DOHH2 (cell line): ENCODE measurements around the gene MIS12.

Experiments used
- H3F3A ChIP-seq: fragments of 200-600 bp; sonication (generic), shearing (Covaris generic); 2 replicates; pipeline ENCODE4 v1.6.0; 2016; ENCODE audit warnings: antibody characterized with exemption, mild to moderate bottlenecking; ENCODE audit not compliant: control insufficient read depth, insufficient read depth
- H3K27ac ChIP-seq: fragments of 200-600 bp; sonication (generic); 2 replicates; pipeline ENCODE4 v1.5.1; 2014; ENCODE audit warnings: low read depth, mild to moderate bottlenecking, low read length, moderate library complexity
- H3K27me3 ChIP-seq: fragments of 200-600 bp; sonication (generic); 2 replicates; pipeline ENCODE4 v1.6.1; 2014; ENCODE audit warnings: mild to moderate bottlenecking, low read length, mixed read lengths; ENCODE audit not compliant: control insufficient read depth
- H3K36me3 ChIP-seq: fragments of 200-600 bp; sonication (generic); 2 replicates; pipeline ENCODE4 v1.6.1; 2014; ENCODE audit warnings: mild to moderate bottlenecking, low read length, moderate library complexity, mixed read lengths; ENCODE audit not compliant: control insufficient read depth
- H3K4me1 ChIP-seq: fragments of 200-600 bp; sonication (generic); 2 replicates; pipeline ENCODE4 v1.6.1; 2014; ENCODE audit warnings: mild to moderate bottlenecking, low read length, mixed read lengths; ENCODE audit not compliant: control insufficient read depth
- H3K4me2 ChIP-seq: fragments of 200-600 bp; sonication (generic); 2 replicates; pipeline ENCODE4 v1.6.0; 2014; ENCODE audit warnings: mild to moderate bottlenecking, low read length, moderate library complexity
- H3K4me3 ChIP-seq: fragments of 200-600 bp; sonication (generic); 2 replicates; pipeline ENCODE4 v1.5.1; 2014; ENCODE audit warnings: mild to moderate bottlenecking, low read length, mixed read lengths
- H3K79me2 ChIP-seq: fragments of 200-600 bp; sonication (generic); 2 replicates; pipeline ENCODE4 v1.6.1; 2014; ENCODE audit warnings: mild to moderate bottlenecking, low read length, mixed read lengths; ENCODE audit not compliant: control insufficient read depth
- H3K9me2 ChIP-seq: fragments of 200-600 bp; sonication (generic); replicated peaks from 2 replicates; pipeline ENCODE4 v1.6.1; 2014; ENCODE audit warnings: mild to moderate bottlenecking, low read length, mixed read lengths; ENCODE audit not compliant: control insufficient read depth
- H3K9me3 ChIP-seq: fragments of 200-600 bp; sonication (generic); 2 replicates; pipeline ENCODE4 v1.6.1; 2014; ENCODE audit warnings: antibody characterized with exemption, low read length, mixed read lengths; ENCODE audit not compliant: control insufficient read depth, insufficient read depth
- H4K20me1 ChIP-seq: fragments of 200-600 bp; sonication (generic); 2 replicates; pipeline ENCODE4 v1.6.0; 2014; ENCODE audit warnings: low read depth, mild to moderate bottlenecking, antibody characterized with exemption, low read length, moderate library complexity; ENCODE audit not compliant: control insufficient read depth, insufficient read depth
- EZH2phosphoT487 ChIP-seq: fragments of 200-600 bp; sonication (generic); IDR thresholded peaks from 2 replicates; pipeline ENCODE4 v1.6.1; 2017; ENCODE audit warnings: borderline replicate concordance, mild to moderate bottlenecking, antibody characterized with exemption, low read length, moderate library complexity, mixed read lengths
- TF ChIP-seq, protein P1 (sequence below): fragments of 200-600 bp; sonication (generic); IDR thresholded peaks from one replicate; pipeline ENCODE4 v1.5.1; 2014; ENCODE audit warnings: antibody characterized with exemption, mild to moderate bottlenecking, low read depth, low read length; ENCODE audit not compliant: poor library complexity, severe bottlenecking

MIS12 gene

DNA sequence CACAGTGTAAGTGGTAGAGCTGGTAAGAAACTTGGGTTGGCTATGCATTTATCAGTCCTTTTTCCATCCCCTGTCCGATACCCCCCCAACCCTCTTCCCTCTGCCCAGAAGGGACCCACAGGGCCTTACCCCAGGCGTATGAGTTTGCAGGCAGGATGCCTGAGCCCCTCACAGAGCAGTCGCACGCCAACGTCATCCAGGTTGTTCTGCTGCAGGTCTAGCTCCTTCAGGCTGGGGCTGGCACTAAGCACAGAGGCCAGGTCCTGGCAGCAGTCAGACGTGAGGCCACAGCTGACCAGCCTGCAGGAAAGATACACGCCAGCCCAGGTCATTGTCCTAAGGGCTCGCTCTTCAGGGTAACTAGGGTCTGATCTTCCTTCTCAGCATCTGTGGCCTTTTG, 52.9 kb downstream of the MIS12 start:
- H4K20me1 ChIP-seq, result no peaks in the 10 kb centered on the region
- H3K27me3 ChIP-seq, result no peaks in the 10 kb centered on the region
- H3F3A ChIP-seq, result no peaks in the 10 kb centered on the region
- H3K79me2 ChIP-seq, result no peaks in the 10 kb centered on the region
- no peak overlapping the region for H3K27ac ChIP-seq
- H3K4me2 ChIP-seq, result no peak overlapping the region
- no peaks in the 10 kb centered on the region for H3K36me3 ChIP-seq
- no peaks in the 10 kb centered on the region for H3K9me2 ChIP-seq
- H3K9me3 ChIP-seq, result no peaks in the 10 kb centered on the region
- H3K4me3 ChIP-seq, result no peak overlapping the region
- TF ChIP-seq, protein P1, sequence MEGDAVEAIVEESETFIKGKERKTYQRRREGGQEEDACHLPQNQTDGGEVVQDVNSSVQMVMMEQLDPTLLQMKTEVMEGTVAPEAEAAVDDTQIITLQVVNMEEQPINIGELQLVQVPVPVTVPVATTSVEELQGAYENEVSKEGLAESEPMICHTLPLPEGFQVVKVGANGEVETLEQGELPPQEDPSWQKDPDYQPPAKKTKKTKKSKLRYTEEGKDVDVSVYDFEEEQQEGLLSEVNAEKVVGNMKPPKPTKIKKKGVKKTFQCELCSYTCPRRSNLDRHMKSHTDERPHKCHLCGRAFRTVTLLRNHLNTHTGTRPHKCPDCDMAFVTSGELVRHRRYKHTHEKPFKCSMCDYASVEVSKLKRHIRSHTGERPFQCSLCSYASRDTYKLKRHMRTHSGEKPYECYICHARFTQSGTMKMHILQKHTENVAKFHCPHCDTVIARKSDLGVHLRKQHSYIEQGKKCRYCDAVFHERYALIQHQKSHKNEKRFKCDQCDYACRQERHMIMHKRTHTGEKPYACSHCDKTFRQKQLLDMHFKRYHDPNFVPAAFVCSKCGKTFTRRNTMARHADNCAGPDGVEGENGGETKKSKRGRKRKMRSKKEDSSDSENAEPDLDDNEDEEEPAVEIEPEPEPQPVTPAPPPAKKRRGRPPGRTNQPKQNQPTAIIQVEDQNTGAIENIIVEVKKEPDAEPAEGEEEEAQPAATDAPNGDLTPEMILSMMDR, result no peak
- TF ChIP-seq EZH2phosphoT487, result no peak
- no peaks in the 10 kb centered on the region for H3K4me1 ChIP-seq

DNA sequence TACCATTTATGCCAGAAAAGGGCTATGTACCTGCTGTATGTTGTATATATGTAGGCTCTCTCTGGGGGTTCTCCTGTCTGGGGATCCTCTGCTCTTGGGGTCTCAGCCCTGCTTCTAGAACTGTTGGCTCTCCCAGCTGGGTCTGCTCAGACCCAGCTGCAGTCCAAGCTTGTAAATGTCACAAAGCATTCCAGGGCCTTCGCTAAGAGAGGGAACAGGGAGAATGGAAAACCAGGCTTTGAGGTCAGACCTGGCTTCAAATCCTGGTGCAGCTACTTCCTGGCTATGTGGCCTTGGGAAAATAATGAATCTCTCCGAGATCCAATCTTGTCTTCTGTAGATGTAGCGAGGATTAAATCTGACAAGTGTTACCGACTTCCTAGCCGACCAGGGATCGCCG, 54.0 kb downstream of the MIS12 start:
- no peaks in the 10 kb centered on the region for H3K36me3 ChIP-seq
- no peaks in the 10 kb centered on the region for H3K9me2 ChIP-seq
- H3F3A ChIP-seq, result no peaks in the 10 kb centered on the region
- no peak overlapping the region for H3K4me2 ChIP-seq
- no peak overlapping the region for H3K4me3 ChIP-seq
- H3K27ac ChIP-seq, result no peak overlapping the region
- TF ChIP-seq, protein P1, result no peak
- TF ChIP-seq EZH2phosphoT487, result no peak
- H3K4me1 ChIP-seq, result no peaks in the 10 kb centered on the region
- no peaks in the 10 kb centered on the region for H4K20me1 ChIP-seq
- H3K9me3 ChIP-seq, result no peaks in the 10 kb centered on the region
- no peaks in the 10 kb centered on the region for H3K27me3 ChIP-seq
- no peaks in the 10 kb centered on the region for H3K79me2 ChIP-seq
